ENCODE results near the gene NR1D2. TPM values are rescaled to one million over a fixed set of nuclear protein-coding genes. Genes with fewer than 3 reads are reported as not detected.
"Not testable (repeated sequence)": the region's sequence is repeated elsewhere in the genome, so short reads cannot be mapped to it uniquely, and the experiment has no call there.

NR1D2 gene
- total RNA-seq, 1 experiment from 2014 or later = 23.9 TPM

GRCh38 chr3:23909341-23909740 is 35.7 kb upstream of the NR1D2 start:
- intact Hi-C loops (cut with micrococcal nuclease; ENCODE audit: unreplicated experiment) = no loop called here
- Mint-ChIP-seq H3K27ac (ENCODE audit: unreplicated experiment) (no peak overlapping the region), H3K4me1 (ENCODE audit: low read depth, unreplicated experiment) (peaks cover 4% of the 10 kb centered on the region), H3K36me3 (ENCODE audit: insufficient read depth, unreplicated experiment) (peaks cover 28% of the 10 kb centered on the region), H3K9me3 (ENCODE audit: unreplicated experiment) (no peaks in the 10 kb centered on the region), H3K27me3 (ENCODE audit: insufficient read depth, unreplicated experiment) (no peaks in the 10 kb centered on the region), H3K4me3 (ENCODE audit: unreplicated experiment) (no peak overlapping the region)
- no TSS peak for BruUV-seq (replicated peaks)
- POLR2A ChIA-PET = no interaction called here
- no peaks in the 10 kb centered on the region for H3K27me3 ChIP-seq (replicated peaks; ENCODE audit: control insufficient read depth, insufficient read depth, low read length)
- peaks cover 8% of the 10 kb centered on the region for H3K4me1 ChIP-seq
- H3K4me3 ChIP-seq (ENCODE audit: low read depth, low read length) = no peak overlapping the region
- no peaks in the 10 kb centered on the region for H3K36me3 ChIP-seq (ENCODE audit: control insufficient read depth, insufficient read depth, low read length)
- TF ChIP-seq CTCF (IDR thresholded peaks at IDR 0.05; ENCODE audit: insufficient read depth in 1 of 2, low read depth in 1 of 2, low read length in 1 of 2, severe bottlenecking in 1 of 2, unreplicated experiment in 1 of 2) = no peak
- no peaks in the 10 kb centered on the region for H3K9me3 ChIP-seq
- CTCF ChIA-PET = no interaction called here
- no peak for DNase-seq

- ChIA-PET CTCF (no interaction called here), POLR2A (no interaction called here)
- Mint-ChIP-seq H3K4me3 (ENCODE audit: unreplicated experiment) (no peak overlapping the region), H3K4me1 (ENCODE audit: low read depth, unreplicated experiment) (peaks cover 12% of the 10 kb centered on the region), H3K9me3 (ENCODE audit: unreplicated experiment) (no peaks in the 10 kb centered on the region), H3K36me3 (ENCODE audit: insufficient read depth, unreplicated experiment) (peaks cover 10% of the 10 kb centered on the region), H3K27me3 (ENCODE audit: insufficient read depth, unreplicated experiment) (no peaks in the 10 kb centered on the region), H3K27ac (ENCODE audit: unreplicated experiment) (no peak overlapping the region)
- DNase-seq = no peak
- BruUV-seq (replicated peaks) = no TSS peak
- intact Hi-C loops (cut with micrococcal nuclease; ENCODE audit: unreplicated experiment) = no loop called here
- no peak overlapping the region for H3K4me3 ChIP-seq (ENCODE audit: low read depth, low read length)
- no peaks in the 10 kb centered on the region for H3K36me3 ChIP-seq (ENCODE audit: control insufficient read depth, insufficient read depth, low read length)
- H3K9me3 ChIP-seq = no peaks in the 10 kb centered on the region
- H3K4me1 ChIP-seq = peaks cover 14% of the 10 kb centered on the region
- H3K27me3 ChIP-seq (replicated peaks; ENCODE audit: control insufficient read depth, insufficient read depth, low read length) = no peaks in the 10 kb centered on the region
- TF ChIP-seq CTCF (IDR thresholded peaks at IDR 0.05; ENCODE audit: insufficient read depth in 1 of 2, low read depth in 1 of 2, low read length in 1 of 2, severe bottlenecking in 1 of 2, unreplicated experiment in 1 of 2) = no peak
Observed at GRCh38 chr3:23911397-23911796, 33.7 kb upstream of the NR1D2 start.

GRCh38 chr3:23912335-23912734 is 32.8 kb upstream of the NR1D2 start:
- intact Hi-C loops (cut with micrococcal nuclease; ENCODE audit: unreplicated experiment); H3K36me3 ChIP-seq (ENCODE audit: control insufficient read depth, insufficient read depth, low read length); H3K4me3 Mint-ChIP-seq (ENCODE audit: unreplicated experiment); CTCF ChIA-PET; H3K27me3 Mint-ChIP-seq (ENCODE audit: insufficient read depth, unreplicated experiment); DNase-seq; H3K4me3 ChIP-seq (ENCODE audit: low read depth, low read length); H3K9me3 ChIP-seq; POLR2A ChIA-PET; H3K9me3 Mint-ChIP-seq (ENCODE audit: unreplicated experiment); H3K27me3 ChIP-seq (replicated peaks; ENCODE audit: control insufficient read depth, insufficient read depth, low read length); BruUV-seq (replicated peaks); H3K27ac Mint-ChIP-seq (ENCODE audit: unreplicated experiment): not testable (repeated sequence)
- peaks cover 18% of the 10 kb centered on the region for H3K36me3 Mint-ChIP-seq (ENCODE audit: insufficient read depth, unreplicated experiment)
- H3K4me1 ChIP-seq = peaks cover 14% of the 10 kb centered on the region
- peaks cover 12% of the 10 kb centered on the region for H3K4me1 Mint-ChIP-seq (ENCODE audit: low read depth, unreplicated experiment)

DNA sequence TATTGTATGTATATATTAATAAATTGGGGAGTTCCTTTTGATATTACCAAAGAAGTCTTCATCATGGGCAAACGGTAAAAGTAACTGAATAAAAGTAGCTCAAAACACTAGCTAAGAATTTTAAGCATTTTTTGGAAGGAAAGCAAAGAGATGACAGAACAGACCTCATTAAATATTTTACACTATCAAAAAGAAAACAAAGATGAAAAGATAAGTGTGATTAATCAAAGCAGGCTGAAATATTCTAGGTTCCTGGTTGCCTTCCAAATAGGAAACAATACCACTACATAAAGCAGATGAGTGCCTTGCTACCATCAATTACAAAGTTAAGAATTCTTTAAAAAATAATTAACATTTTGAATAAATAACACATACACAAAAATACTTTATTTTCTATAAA is 31.9 kb upstream of the NR1D2 start:
- no peaks in the 10 kb centered on the region for H3K9me3 ChIP-seq
- Mint-ChIP-seq H3K4me3 (ENCODE audit: unreplicated experiment) (no peak overlapping the region), H3K27ac (ENCODE audit: unreplicated experiment) (no peak overlapping the region), H3K4me1 (ENCODE audit: low read depth, unreplicated experiment) (peaks cover 12% of the 10 kb centered on the region), H3K9me3 (ENCODE audit: unreplicated experiment) (no peaks in the 10 kb centered on the region), H3K36me3 (ENCODE audit: insufficient read depth, unreplicated experiment) (peaks cover 27% of the 10 kb centered on the region), H3K27me3 (ENCODE audit: insufficient read depth, unreplicated experiment) (no peaks in the 10 kb centered on the region)
- intact Hi-C loops (cut with micrococcal nuclease; ENCODE audit: unreplicated experiment) = no loop called here
- H3K4me1 ChIP-seq = peaks cover 14% of the 10 kb centered on the region
- no peaks in the 10 kb centered on the region for H3K27me3 ChIP-seq (replicated peaks; ENCODE audit: control insufficient read depth, insufficient read depth, low read length)
- CTCF ChIA-PET = no interaction called here
- no peaks in the 10 kb centered on the region for H3K36me3 ChIP-seq (ENCODE audit: control insufficient read depth, insufficient read depth, low read length)
- BruUV-seq (replicated peaks) = no TSS peak
- H3K4me3 ChIP-seq (ENCODE audit: low read depth, low read length) = no peak overlapping the region
- POLR2A ChIA-PET = no interaction called here
- TF ChIP-seq CTCF (IDR thresholded peaks at IDR 0.05; ENCODE audit: insufficient read depth in 1 of 2, low read depth in 1 of 2, low read length in 1 of 2, severe bottlenecking in 1 of 2, unreplicated experiment in 1 of 2) = no peak
- no peak for DNase-seq
